Stimulated activated naive CD8-positive, alpha-beta T cell treated with anti-CD3 and anti-CD28 coated beads, Interleukin-15, Interleukin-2, amounts not matched to agents 100 ng/mL and 50 ng/mL, for 24 hours (primary cell): Measurements from ENCODE around the gene SULT1C3.
"Not testable (repeated sequence)": the region's sequence is repeated elsewhere in the genome, so short reads cannot be mapped to it uniquely, and the experiment has no call there.

ENCODE experiments used
- H3K27ac Mint-ChIP-seq: one replicate; pipeline ENCODE4 v1.8.0; 2021; ENCODE audit warnings: mild to moderate bottlenecking, mixed read lengths
- H3K27me3 Mint-ChIP-seq: one replicate; pipeline ENCODE4 v1.8.0; 2021; ENCODE audit warnings: mixed read lengths
- H3K36me3 Mint-ChIP-seq: one replicate; pipeline ENCODE4 v1.8.0; 2021; ENCODE audit warnings: low read depth, mixed read lengths
- H3K4me1 Mint-ChIP-seq: one replicate; pipeline ENCODE4 v1.8.0; 2021; ENCODE audit warnings: low read depth, mixed read lengths
- H3K4me3 Mint-ChIP-seq: one replicate; pipeline ENCODE4 v1.8.0; 2021; ENCODE audit warnings: mild to moderate bottlenecking, mixed read lengths
- H3K9me3 Mint-ChIP-seq: one replicate; pipeline ENCODE4 v1.8.0; 2021; ENCODE audit warnings: mixed read lengths

Gene SULT1C3

GRCh38 chr2:108268001-108268400, 28.2 kb downstream of the SULT1C3 start:
- no peak overlapping the region for H3K27ac Mint-ChIP-seq
- peaks cover 13% of the 10 kb centered on the region for H3K27me3 Mint-ChIP-seq
- H3K4me1 Mint-ChIP-seq = no peaks in the 10 kb centered on the region
- no peak overlapping the region for H3K4me3 Mint-ChIP-seq
- H3K9me3 Mint-ChIP-seq = no peaks in the 10 kb centered on the region
- no peaks in the 10 kb centered on the region for H3K36me3 Mint-ChIP-seq

DNA sequence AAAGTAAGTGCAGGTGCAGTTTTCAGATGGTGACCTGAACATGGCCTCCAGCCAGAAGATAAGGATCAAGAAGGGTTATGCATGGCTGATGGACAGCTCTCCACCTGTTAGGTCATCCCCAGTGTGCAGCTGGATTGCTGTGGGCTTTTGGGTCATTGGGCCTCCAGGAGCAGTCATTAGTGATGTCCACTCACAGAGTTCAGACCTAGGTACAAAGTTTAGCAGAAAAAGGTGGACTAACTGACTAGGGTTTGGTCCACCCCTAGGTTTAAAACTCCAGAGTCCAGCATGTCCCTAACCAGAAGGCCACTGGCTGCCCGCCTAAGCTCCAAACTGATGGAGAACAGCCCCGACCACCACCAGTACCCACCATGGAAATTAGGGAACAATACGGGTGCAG, 30.6 kb downstream of the SULT1C3 start:
- Mint-ChIP-seq H3K9me3 (no peaks in the 10 kb centered on the region), H3K27me3 (peaks cover 8% of the 10 kb centered on the region), H3K4me1 (no peaks in the 10 kb centered on the region), H3K4me3 (no peak overlapping the region), H3K36me3 (no peaks in the 10 kb centered on the region), H3K27ac (no peak overlapping the region)

DNA sequence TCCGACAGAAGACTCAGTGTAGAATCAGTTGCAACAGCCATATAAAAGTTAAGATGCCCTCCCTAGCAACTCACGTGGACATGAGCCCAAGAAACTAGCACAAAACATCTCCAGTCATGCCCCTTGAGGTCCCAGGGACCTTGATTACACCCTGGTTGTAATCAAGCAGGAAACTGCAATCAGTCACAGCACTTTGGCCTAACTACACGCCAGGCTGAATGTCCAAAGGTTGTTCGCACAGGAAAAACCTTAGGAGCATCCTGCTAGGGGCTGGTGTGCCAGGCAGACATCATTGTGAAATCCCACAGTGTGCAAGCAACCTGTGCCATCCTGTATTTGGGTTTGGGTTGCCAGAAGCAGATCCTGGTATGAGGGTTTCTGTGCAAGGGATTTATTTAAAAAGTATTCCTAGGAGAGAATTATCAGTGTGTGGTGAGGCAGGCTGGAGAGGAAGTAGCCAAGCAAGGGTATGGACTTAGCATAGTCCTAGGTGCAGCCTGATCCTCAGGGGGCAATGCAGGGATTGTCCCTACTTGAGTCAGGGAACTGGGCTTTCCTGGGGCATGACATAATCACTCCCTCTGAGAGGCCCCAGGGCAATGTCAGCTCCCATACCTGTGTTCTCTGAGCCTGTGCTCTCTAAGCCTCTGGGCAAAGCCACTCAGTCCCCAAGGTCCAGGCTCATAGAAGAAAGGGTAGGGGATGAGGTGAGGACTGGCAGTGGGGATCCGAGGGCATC, 31.2 kb downstream of the SULT1C3 start:
- Mint-ChIP-seq H3K27ac (no peak overlapping the region), H3K36me3 (no peaks in the 10 kb centered on the region), H3K9me3 (no peaks in the 10 kb centered on the region), H3K4me1 (no peaks in the 10 kb centered on the region), H3K4me3 (no peak overlapping the region), H3K27me3 (peaks cover 4% of the 10 kb centered on the region)

GRCh38 chr2:108271691-108272253, 32.0 kb downstream of the SULT1C3 start:
- Mint-ChIP-seq H3K27ac (no peak overlapping the region), H3K27me3 (peaks cover 4% of the 10 kb centered on the region), H3K36me3 (no peaks in the 10 kb centered on the region), H3K9me3 (no peaks in the 10 kb centered on the region), H3K4me1 (no peaks in the 10 kb centered on the region), H3K4me3 (no peak overlapping the region)

DNA sequence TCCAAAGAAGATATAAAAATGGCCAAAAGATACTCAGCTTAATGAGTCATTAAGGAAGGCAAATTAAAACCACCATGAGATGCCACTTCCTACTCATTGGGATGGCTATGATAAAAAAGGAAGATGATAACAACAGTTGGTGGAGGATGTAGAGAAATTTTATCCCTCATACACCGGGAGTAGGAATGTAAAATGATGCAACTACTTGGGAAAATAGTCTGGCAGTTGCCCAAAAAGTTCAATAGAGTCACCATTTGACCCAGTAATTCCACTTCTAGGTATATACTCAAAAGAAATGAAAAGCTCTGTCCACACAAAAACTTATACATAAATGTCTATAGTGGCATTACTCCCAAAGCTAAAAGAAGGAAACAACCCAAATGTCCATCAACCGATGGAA, 38.9 kb downstream of the SULT1C3 start:
- Mint-ChIP-seq H3K4me1 (no peaks in the 10 kb centered on the region), H3K9me3 (peaks cover 4% of the 10 kb centered on the region), H3K27ac (no peak overlapping the region), H3K4me3 (no peak overlapping the region), H3K36me3 (no peaks in the 10 kb centered on the region), H3K27me3 (peaks cover 3% of the 10 kb centered on the region)

- no peaks in the 10 kb centered on the region for H3K4me1 Mint-ChIP-seq
- no peak overlapping the region for H3K27ac Mint-ChIP-seq
- peaks cover 3% of the 10 kb centered on the region for H3K27me3 Mint-ChIP-seq
- H3K36me3 Mint-ChIP-seq = no peaks in the 10 kb centered on the region
- H3K4me3 Mint-ChIP-seq = no peak overlapping the region
- peaks cover 4% of the 10 kb centered on the region for H3K9me3 Mint-ChIP-seq
These were observed 39.7 kb downstream of the SULT1C3 start for GRCh38 chr2:108279468-108279867.

- Mint-ChIP-seq H3K36me3 (no peaks in the 10 kb centered on the region), H3K27ac (no peak overlapping the region), H3K27me3 (peaks cover 8% of the 10 kb centered on the region), H3K9me3 (peaks cover 4% of the 10 kb centered on the region), H3K4me3 (no peak overlapping the region), H3K4me1 (no peaks in the 10 kb centered on the region)
These were observed 40.7 kb downstream of the SULT1C3 start for GRCh38 chr2:108280466-108280865.

- not testable (repeated sequence) for H3K27ac Mint-ChIP-seq, H3K36me3 Mint-ChIP-seq, H3K9me3 Mint-ChIP-seq, H3K27me3 Mint-ChIP-seq, H3K4me1 Mint-ChIP-seq, H3K4me3 Mint-ChIP-seq
These were observed 44.8 kb downstream of the SULT1C3 start for GRCh38 chr2:108284566-108284965.

DNA sequence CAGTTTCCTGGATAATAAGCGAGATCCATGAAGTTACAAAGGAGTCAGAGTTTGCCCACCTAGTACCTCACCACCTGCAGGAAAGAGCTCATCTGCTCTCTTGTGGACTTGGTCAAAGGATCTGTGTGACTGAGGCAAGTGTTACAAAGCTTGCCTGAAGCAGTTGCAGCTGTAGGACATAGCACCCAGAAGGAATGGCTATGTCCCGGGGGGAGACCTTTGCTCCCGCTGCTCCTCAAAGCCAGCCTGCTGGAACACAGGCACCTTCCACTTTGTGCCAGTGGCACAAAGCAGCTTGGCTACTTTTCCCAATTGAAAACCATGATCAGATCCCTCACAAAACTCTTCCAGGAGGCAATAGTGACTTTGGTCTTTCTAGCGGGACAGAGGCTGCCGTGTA, 45.8 kb downstream of the SULT1C3 start:
- Mint-ChIP-seq H3K36me3 (no peaks in the 10 kb centered on the region), H3K9me3 (peaks cover 4% of the 10 kb centered on the region), H3K4me1 (no peaks in the 10 kb centered on the region), H3K27ac (no peak overlapping the region), H3K27me3 (peaks cover 5% of the 10 kb centered on the region), H3K4me3 (no peak overlapping the region)

DNA sequence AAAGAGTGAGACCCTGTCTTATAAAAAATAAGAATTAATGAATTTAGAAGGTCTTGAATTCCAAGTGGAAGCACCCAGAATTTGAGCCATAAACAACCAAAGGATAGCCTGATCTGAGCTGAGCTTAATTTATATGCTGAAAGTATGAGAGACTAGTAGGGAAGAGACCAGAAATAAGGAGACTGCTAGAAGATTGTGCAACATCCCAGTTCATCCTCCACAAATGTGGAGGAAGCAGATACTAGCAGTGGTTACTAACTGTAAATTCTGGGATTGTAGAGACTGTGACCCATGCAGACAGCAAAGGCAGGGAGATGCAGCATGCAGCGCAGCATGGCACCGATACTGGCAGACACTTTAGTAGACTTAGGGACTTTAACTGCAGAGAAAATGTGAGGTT, 47.4 kb downstream of the SULT1C3 start:
- Mint-ChIP-seq H3K4me3 (no peak overlapping the region), H3K9me3 (peaks cover 4% of the 10 kb centered on the region), H3K4me1 (no peaks in the 10 kb centered on the region), H3K36me3 (no peaks in the 10 kb centered on the region), H3K27ac (no peak overlapping the region), H3K27me3 (peaks cover 5% of the 10 kb centered on the region)

- Mint-ChIP-seq H3K4me1 (no peaks in the 10 kb centered on the region), H3K4me3 (no peak within 1 kb of the TSS), H3K27ac (no peak within 1 kb of the TSS), H3K36me3 (no peaks in the 10 kb centered on the region), H3K27me3 (peaks cover 5% of the 10 kb centered on the region), H3K9me3 (no peaks in the 10 kb centered on the region)
These were observed 48.9 kb downstream of the SULT1C3 start, which contains the start of gene SULT1C2 for GRCh38 chr2:108288534-108289106. SULT1C2 (plus strand) TSS chr2:108288895; CDS start chr2:108293668, 4,773 bp downstream.

DNA sequence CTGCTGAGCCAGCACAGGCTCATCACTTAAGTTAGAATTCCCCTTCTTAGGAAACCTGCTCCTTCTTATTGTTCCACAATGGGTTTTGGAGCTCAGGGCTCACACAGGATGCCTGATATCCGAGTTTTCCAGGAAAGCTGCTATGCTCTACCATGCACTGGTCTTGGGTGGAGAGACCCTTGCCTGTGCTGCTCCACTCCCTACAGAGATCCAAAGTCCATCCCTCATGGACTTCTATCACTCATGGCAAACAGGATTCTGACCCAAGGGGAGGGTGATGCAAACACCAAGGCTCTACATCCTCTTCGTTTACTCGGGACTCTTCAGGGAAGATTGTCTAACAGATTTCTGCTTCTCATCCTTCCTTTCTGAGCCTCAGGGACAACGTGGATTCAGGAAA, 54.1 kb downstream of the SULT1C3 start:
- Mint-ChIP-seq H3K27ac (no peak overlapping the region), H3K4me1 (no peaks in the 10 kb centered on the region), H3K27me3 (no peaks in the 10 kb centered on the region), H3K9me3 (no peaks in the 10 kb centered on the region), H3K36me3 (no peaks in the 10 kb centered on the region), H3K4me3 (no peak overlapping the region)

DNA sequence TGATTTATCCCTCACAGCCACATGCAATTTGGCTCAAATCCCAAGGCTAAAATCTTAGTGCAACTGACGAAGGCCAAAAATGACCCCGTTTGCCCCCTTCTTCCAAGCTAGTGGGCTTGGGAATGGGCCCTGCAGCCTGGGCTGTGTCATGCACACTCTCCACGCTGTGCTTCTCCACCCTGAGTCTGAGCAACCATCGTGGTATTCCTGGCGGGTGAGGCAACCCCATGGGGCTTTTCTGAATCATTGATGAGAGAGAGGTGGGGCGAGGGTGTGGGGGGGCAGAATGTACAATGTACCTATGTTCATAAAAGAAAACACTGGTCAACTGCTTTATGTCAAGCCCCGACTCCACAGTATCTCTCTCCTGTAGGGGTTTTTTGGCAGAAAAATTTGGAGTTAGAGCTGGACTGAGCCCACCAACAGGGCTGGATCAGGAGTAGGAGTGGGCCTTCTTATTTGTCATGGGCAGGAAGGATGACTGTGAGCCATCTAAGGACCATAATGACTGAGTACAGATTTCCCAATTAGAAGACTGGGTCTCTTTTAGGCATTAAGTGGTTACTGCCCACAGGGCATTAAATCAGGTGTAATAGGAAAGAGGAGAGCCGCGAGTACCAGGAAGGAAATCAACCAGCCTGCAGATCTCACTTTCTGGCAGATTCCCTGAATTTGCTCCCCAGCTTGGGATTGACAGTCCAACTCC, 57.8 kb downstream of the SULT1C3 start:
- Mint-ChIP-seq H3K27ac (no peak overlapping the region), H3K4me3 (no peak overlapping the region), H3K9me3 (no peaks in the 10 kb centered on the region), H3K27me3 (no peaks in the 10 kb centered on the region), H3K36me3 (no peaks in the 10 kb centered on the region), H3K4me1 (no peaks in the 10 kb centered on the region)

DNA sequence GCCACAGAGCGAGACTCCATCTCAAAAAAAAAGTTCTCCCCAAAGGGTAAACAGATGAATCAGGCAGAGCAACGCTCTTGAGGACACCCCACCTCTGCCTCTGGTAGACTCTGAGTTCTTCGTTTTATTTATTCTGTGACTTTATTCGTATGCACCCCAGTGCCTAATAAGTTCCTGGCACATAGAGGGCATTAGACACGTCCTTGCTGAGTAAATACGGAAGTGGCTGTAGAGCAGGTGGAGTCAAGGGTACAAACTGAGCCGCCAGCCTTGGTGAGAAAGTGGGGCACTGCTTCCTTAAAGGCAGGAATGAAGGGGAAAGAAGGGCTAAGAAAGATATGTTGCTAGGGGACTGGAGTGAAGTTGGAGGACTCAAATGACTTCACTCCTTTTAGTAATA, 61.8 kb downstream of the SULT1C3 start:
- Mint-ChIP-seq H3K9me3 (no peaks in the 10 kb centered on the region), H3K36me3 (no peaks in the 10 kb centered on the region), H3K4me3 (no peak overlapping the region), H3K27me3 (no peaks in the 10 kb centered on the region), H3K27ac (no peak overlapping the region), H3K4me1 (peaks cover 3% of the 10 kb centered on the region)

DNA sequence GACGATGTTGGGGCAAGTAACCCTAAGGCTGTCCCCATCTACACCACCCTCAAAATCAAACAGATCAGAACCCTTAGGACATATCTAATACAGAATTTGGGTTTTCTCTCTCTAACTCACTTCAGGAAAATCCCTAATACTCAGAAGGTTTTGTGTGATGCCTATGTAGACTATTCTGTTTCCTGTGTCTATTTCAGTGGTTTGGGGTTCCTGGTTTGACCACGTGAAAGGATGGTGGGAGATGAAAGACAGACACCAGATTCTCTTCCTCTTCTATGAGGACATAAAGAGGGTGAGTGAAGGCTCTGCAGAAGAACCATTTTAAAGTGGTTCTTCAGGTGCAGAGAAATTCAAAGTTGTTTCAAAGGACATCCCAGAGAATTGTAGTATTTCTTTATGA, 65.2 kb downstream of the SULT1C3 start:
- Mint-ChIP-seq H3K27ac (no peak overlapping the region), H3K27me3 (peaks cover 5% of the 10 kb centered on the region), H3K9me3 (no peaks in the 10 kb centered on the region), H3K4me1 (peaks cover 3% of the 10 kb centered on the region), H3K36me3 (no peaks in the 10 kb centered on the region), H3K4me3 (no peak overlapping the region)
